Measurements from ENCODE around the gene CUTA. TPM values are rescaled to one million over a fixed set of nuclear protein-coding genes. Genes with fewer than 3 reads are reported as not detected.

CUTA gene
- total RNA-seq, 4 donors from 2014 or later, result 69.9 to 119 (median 93.2) TPM

GRCh38 chr6:33427585-33428223 lies 9.8 kb upstream of the CUTA start:
- Histone ChIP-seq H3K27me3 (no peaks in the 10 kb centered on the region), H3K9me3 (no peaks in the 10 kb centered on the region), H3K27ac (peak overlapping the region; percentile 52 to 91 (median 78)), H3K36me3 (no peaks in the 10 kb centered on the region), H3K4me1 (peaks cover 24 to 29% of the 10 kb centered on the region in 2 donors), H3K4me3 (peak overlapping the region; percentile 60 to 75 (median 64))
- in situ Hi-C loops (cut with MboI; ENCODE audit: low sequenced_read_pairs in 4 of 4), result no loop called here
- intact Hi-C loops (cut with DNase I; ENCODE audit: low total_unique reads), result loop anchor here (5.0 kb wide), 1 partner anchor 140 kb away; the partner anchor contains the start of genes PFDN6 and WDR46
- ATAC-seq (peak in 1 of 2 donors; percentile 12), DNase-seq (no peak)
- no peak for TF ChIP-seq POLR2A (IDR thresholded peaks at IDR 0.05)
- no peak for TF ChIP-seq CTCF (IDR thresholded peaks at IDR 0.05 in 4 of 5, conservative IDR thresholded peaks at IDR 0.05 in 1 of 5)

GRCh38 chr6:33426590-33427511 lies 8.9 kb upstream of the CUTA start:
- H3K36me3 ChIP-seq, result no peaks in the 10 kb centered on the region
- H3K4me1 ChIP-seq, result peaks cover 24 to 29% of the 10 kb centered on the region in 2 donors
- in situ Hi-C loops (cut with MboI; ENCODE audit: low sequenced_read_pairs in 4 of 4), result no loop called here
- H3K27ac ChIP-seq, result peak overlapping the region; percentile 83 to 91 (median 90)
- ATAC-seq (no peak), DNase-seq (no peak)
- no peak for TF ChIP-seq CTCF (IDR thresholded peaks at IDR 0.05 in 4 of 5, conservative IDR thresholded peaks at IDR 0.05 in 1 of 5)
- no peak for TF ChIP-seq POLR2A (IDR thresholded peaks at IDR 0.05)
- H3K4me3 ChIP-seq, result peak overlapping the region; percentile 66 to 79 (median 72)
- H3K27me3 ChIP-seq, result no peaks in the 10 kb centered on the region
- intact Hi-C loops (cut with DNase I; ENCODE audit: low total_unique reads), result loop anchor here (1.0 to 5.0 kb wide), 2 partner anchors 36 to 140 kb away; partner anchors contain the start of genes KIFC1, PFDN6 and WDR46
- no peaks in the 10 kb centered on the region for H3K9me3 ChIP-seq

- TF ChIP-seq POLR2A (IDR thresholded peaks at IDR 0.05), result peak in 1 of 2 donors; percentile 25
- TF ChIP-seq CTCF (IDR thresholded peaks at IDR 0.05 in 4 of 5, conservative IDR thresholded peaks at IDR 0.05 in 1 of 5), result peak; percentile 21 to 72 (median 47)
- Histone ChIP-seq H3K9me3 (no peaks in the 10 kb centered on the region), H3K27ac (peak overlapping the region; percentile 83 to 91 (median 90)), H3K4me3 (peak overlapping the region; percentile 62 to 79 (median 72)), H3K27me3 (no peaks in the 10 kb centered on the region), H3K36me3 (no peaks in the 10 kb centered on the region), H3K4me1 (peaks cover 19 to 29% of the 10 kb centered on the region in 2 donors)
- in situ Hi-C loops (cut with MboI; ENCODE audit: low sequenced_read_pairs in 4 of 4), result no loop called here
- ATAC-seq, result peak; percentile 59 to 69
- intact Hi-C loops (cut with DNase I; ENCODE audit: low total_unique reads), result loop anchor here (1.0 to 5.0 kb wide), 2 partner anchors 35 to 139 kb away; partner anchors contain the start of genes KIFC1, PFDN6 and WDR46
- peak; percentile 65 to 71 for DNase-seq
These were observed 8.0 kb upstream of the CUTA start for GRCh38 chr6:33425668-33426577.

Data from gastrocnemius medialis (tissue), 4 donors.